ENCODE data around the gene FZD4.
"Not testable (repeated sequence)": the region's sequence is repeated elsewhere in the genome, so short reads cannot be mapped to it uniquely, and the experiment has no call there.

FZD4 gene

DNA sequence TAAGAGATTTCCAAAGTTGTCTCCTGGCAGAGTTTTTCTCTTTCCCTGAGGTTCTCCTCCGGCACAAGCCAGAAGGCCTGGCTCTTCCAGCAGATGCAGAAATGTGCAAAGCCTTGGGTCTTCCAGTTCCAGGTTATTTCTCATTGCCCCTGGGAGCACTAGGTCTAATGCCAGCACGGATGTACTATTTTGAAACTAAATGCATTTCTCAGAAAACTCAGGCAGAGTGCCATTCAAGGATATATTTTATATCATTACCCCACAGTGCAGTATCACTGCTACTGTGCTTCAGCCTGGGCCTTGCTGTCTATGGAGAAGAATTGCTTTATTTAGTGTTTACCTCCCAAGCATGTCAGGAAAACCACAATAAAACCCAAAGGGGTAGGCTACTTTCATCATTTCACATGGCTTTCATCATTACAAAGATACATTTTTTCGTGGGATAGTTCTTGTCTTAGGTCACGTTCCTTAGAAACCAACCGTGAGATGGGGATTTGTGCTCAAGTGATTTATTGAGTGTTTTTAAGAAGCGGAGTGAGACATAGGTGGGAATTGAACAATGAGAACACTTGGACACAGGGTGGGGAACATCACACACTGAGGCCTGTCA is 22.4 kb upstream of the FZD4 start:
- no peaks in the 10 kb centered on the region for H3K27me3 ChIP-seq (replicated peaks in 2 of 5; ENCODE audit: control insufficient read depth in 4 of 5, insufficient read depth in 5 of 5, low read length in 4 of 5)
- H3K4me1 ChIP-seq (ENCODE audit: control extremely low read depth in 1 of 4, control insufficient read depth in 4 of 4, insufficient read depth in 4 of 4, low read length in 3 of 4), result no peaks in the 10 kb centered on the region
- no peak for DNase-seq
- 100% methylated on average over 2 of the region's 6 CpGs for WGBS (ENCODE audit: insufficient coverage)
- ChIA-PET CTCF (interaction anchor here (0.9 to 1.4 kb wide), 7 partner anchors 11 to 304 kb away, joined by 3 to 4 read pairs (median 3); no protein-coding TSS in a partner anchor), POLR2A (no interaction called here)
- peaks cover 0 to 8% (median 4%) of the 10 kb centered on the region in 5 experiments for H3K9me3 ChIP-seq (ENCODE audit: control extremely low read depth in 1 of 5, control insufficient read depth in 4 of 5, insufficient read depth in 2 of 5, low read depth in 1 of 5, low read length in 4 of 5)
- H3K36me3 ChIP-seq (ENCODE audit: control insufficient read depth in 4 of 4, insufficient read depth in 4 of 4, low read length in 3 of 4), result no peaks in the 10 kb centered on the region
- no peak overlapping the region for H3K27ac ChIP-seq (ENCODE audit: insufficient read depth in 1 of 2, low read depth in 1 of 2, low read length in 2 of 2, poor library complexity in 1 of 2, severe bottlenecking in 2 of 2)
- H3K4me3 ChIP-seq (ENCODE audit: control insufficient read depth in 1 of 7, extremely low read depth in 1 of 7, insufficient read depth in 4 of 7, low read depth in 2 of 7, low read length in 6 of 7), result no peak overlapping the region

DNA sequence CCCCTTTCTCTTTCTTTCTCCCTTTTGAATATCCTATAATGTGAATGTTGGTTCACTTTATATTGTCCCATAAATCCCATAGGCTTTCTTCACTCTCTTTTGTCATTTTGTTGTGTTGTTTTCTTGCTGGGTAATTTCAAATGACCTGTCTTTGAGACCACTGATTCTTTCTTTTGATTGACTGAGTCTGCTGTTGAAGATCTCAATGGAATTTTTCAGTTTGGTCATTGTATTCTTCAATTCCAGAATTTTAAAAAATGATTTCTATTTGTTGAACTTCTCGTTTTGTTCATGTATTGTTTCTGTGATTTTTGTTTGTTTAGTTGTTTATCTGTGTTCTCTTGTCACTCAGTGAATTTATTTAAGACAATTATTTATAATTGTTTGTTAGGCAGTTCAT is 17.5 kb upstream of the FZD4 start:
- ChIA-PET CTCF (interaction anchor here (1.3 kb wide), 1 partner anchor 18 kb away, joined by 3 read pairs; no protein-coding TSS in a partner anchor), POLR2A (no interaction called here)
- no peaks in the 10 kb centered on the region for H3K36me3 ChIP-seq (ENCODE audit: control insufficient read depth in 4 of 4, insufficient read depth in 4 of 4, low read length in 3 of 4)
- H3K9me3 ChIP-seq (ENCODE audit: control extremely low read depth in 1 of 5, control insufficient read depth in 4 of 5, insufficient read depth in 2 of 5, low read depth in 1 of 5, low read length in 4 of 5), result peaks cover 0 to 11% (median 4%) of the 10 kb centered on the region in 5 experiments
- H3K4me3 ChIP-seq (ENCODE audit: control insufficient read depth in 1 of 7, extremely low read depth in 1 of 7, insufficient read depth in 4 of 7, low read depth in 2 of 7, low read length in 6 of 7), result no peak overlapping the region
- H3K27me3 ChIP-seq (replicated peaks in 2 of 5; ENCODE audit: control insufficient read depth in 4 of 5, insufficient read depth in 5 of 5, low read length in 4 of 5), result no peaks in the 10 kb centered on the region
- WGBS (ENCODE audit: insufficient coverage), result no CpG with 5 or more reads among the region's 1 CpG
- H3K27ac ChIP-seq (ENCODE audit: insufficient read depth in 1 of 2, low read depth in 1 of 2, low read length in 2 of 2, poor library complexity in 1 of 2, severe bottlenecking in 2 of 2), result no peak overlapping the region
- H3K4me1 ChIP-seq (ENCODE audit: control extremely low read depth in 1 of 4, control insufficient read depth in 4 of 4, insufficient read depth in 4 of 4, low read length in 3 of 4), result no peaks in the 10 kb centered on the region
- no peak for DNase-seq

GRCh38 chr11:86969258-86969657 is 14.1 kb upstream of the FZD4 start:
- 100% methylated on average over 1 of the region's 1 CpG for WGBS (ENCODE audit: insufficient coverage)
- ChIA-PET CTCF (no interaction called here), POLR2A (no interaction called here)
- DNase-seq, result no peak
- Histone ChIP-seq H3K9me3 (ENCODE audit: control extremely low read depth in 1 of 5, control insufficient read depth in 4 of 5, insufficient read depth in 2 of 5, low read depth in 1 of 5, low read length in 4 of 5) (peaks cover 0 to 11% (median 3%) of the 10 kb centered on the region in 5 experiments), H3K36me3 (ENCODE audit: control insufficient read depth in 4 of 4, insufficient read depth in 4 of 4, low read length in 3 of 4) (no peaks in the 10 kb centered on the region), H3K4me1 (ENCODE audit: control extremely low read depth in 1 of 4, control insufficient read depth in 4 of 4, insufficient read depth in 4 of 4, low read length in 3 of 4) (no peaks in the 10 kb centered on the region), H3K4me3 (ENCODE audit: control insufficient read depth in 1 of 7, extremely low read depth in 1 of 7, insufficient read depth in 4 of 7, low read depth in 2 of 7, low read length in 6 of 7) (no peak overlapping the region), H3K27me3 (replicated peaks in 2 of 5; ENCODE audit: control insufficient read depth in 4 of 5, insufficient read depth in 5 of 5, low read length in 4 of 5) (no peaks in the 10 kb centered on the region), H3K27ac (ENCODE audit: insufficient read depth in 1 of 2, low read depth in 1 of 2, low read length in 2 of 2, poor library complexity in 1 of 2, severe bottlenecking in 2 of 2) (no peak overlapping the region)

DNA sequence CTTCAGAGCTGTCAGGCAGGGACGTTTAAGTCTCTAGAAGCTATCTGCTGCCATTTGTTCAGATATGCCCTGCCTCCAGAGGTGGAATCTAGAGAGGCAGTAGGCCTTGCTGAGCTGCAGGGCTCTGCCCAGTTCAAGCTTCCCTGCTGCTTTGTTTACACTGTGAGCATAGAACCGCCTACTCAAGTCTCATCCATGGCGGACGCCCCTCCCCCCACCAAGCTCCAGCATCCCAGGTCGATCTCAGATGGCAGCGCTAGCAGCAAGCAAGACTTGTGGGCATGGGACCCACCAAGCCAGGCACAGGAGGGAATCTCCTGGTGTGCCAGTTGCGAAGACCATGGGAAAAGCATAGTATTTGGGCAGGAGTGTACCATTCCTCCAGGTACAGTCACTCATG is 12.4 kb upstream of the FZD4 start:
- CTCF ChIA-PET, result interaction anchor here (0.6 to 1.2 kb wide), 2 partner anchors 13 to 27 kb away, joined by 3 to 4 read pairs; no protein-coding TSS in a partner anchor
- H3K9me3 ChIP-seq (ENCODE audit: control extremely low read depth in 1 of 5, control insufficient read depth in 4 of 5, insufficient read depth in 2 of 5, low read depth in 1 of 5, low read length in 4 of 5); H3K4me3 ChIP-seq (ENCODE audit: control insufficient read depth in 1 of 7, extremely low read depth in 1 of 7, insufficient read depth in 4 of 7, low read depth in 2 of 7, low read length in 6 of 7); DNase-seq; H3K36me3 ChIP-seq (ENCODE audit: control insufficient read depth in 4 of 4, insufficient read depth in 4 of 4, low read length in 3 of 4); H3K27ac ChIP-seq (ENCODE audit: insufficient read depth in 1 of 2, low read depth in 1 of 2, low read length in 2 of 2, poor library complexity in 1 of 2, severe bottlenecking in 2 of 2); H3K4me1 ChIP-seq (ENCODE audit: control extremely low read depth in 1 of 4, control insufficient read depth in 4 of 4, insufficient read depth in 4 of 4, low read length in 3 of 4); H3K27me3 ChIP-seq (replicated peaks in 2 of 5; ENCODE audit: control insufficient read depth in 4 of 5, insufficient read depth in 5 of 5, low read length in 4 of 5): not testable (repeated sequence)
- POLR2A ChIA-PET, result interaction anchor here (0.5 kb wide), 1 partner anchor 431 kb away, joined by 3 read pairs; no protein-coding TSS in a partner anchor
- WGBS (ENCODE audit: insufficient coverage), result 100% methylated on average over 7 of the region's 7 CpGs

GRCh38 chr11:86957976-86958646 is 2.9 kb upstream of the FZD4 start:
- ChIA-PET POLR2A (no interaction called here), CTCF (interaction anchor here (0.9 to 1.9 kb wide), 2 partner anchors 19 kb away, joined by 3 to 5 read pairs; no protein-coding TSS in a partner anchor)

DNA sequence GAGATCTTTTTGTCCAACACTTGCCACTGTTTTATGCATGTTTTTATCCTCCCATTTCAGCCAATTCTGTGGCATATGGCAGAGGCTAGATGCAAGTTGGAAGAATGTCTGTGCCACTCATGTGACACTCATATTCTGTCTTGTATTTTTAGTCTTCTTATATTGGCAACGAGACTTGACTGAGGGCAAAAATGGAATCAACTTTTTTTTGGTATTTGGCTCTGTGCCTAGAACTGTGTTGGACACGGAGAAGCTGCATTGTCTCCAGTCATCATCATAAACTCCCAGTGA is 1.7 kb upstream of the FZD4 start:
- ChIA-PET CTCF (interaction anchor here (4.3 kb wide), 1 partner anchor 18 kb away, joined by 18 read pairs; no protein-coding TSS in a partner anchor), POLR2A (no interaction called here)
- H3K36me3 ChIP-seq (ENCODE audit: control insufficient read depth in 4 of 4, insufficient read depth in 4 of 4, low read length in 3 of 4), result no peaks in the 10 kb centered on the region
- H3K4me3 ChIP-seq (ENCODE audit: control insufficient read depth in 1 of 7, extremely low read depth in 1 of 7, insufficient read depth in 4 of 7, low read depth in 2 of 7, low read length in 6 of 7), result no peak overlapping the region
- H3K27me3 ChIP-seq (replicated peaks in 2 of 5; ENCODE audit: control insufficient read depth in 4 of 5, insufficient read depth in 5 of 5, low read length in 4 of 5), result peaks cover 4 to 42% (median 13%) of the 10 kb centered on the region in 5 experiments
- WGBS (ENCODE audit: insufficient coverage), result 90% methylated on average over 2 of the region's 2 CpGs
- H3K9me3 ChIP-seq (ENCODE audit: control extremely low read depth in 1 of 5, control insufficient read depth in 4 of 5, insufficient read depth in 2 of 5, low read depth in 1 of 5, low read length in 4 of 5), result peaks cover 0 to 2% (median 0%) of the 10 kb centered on the region in 5 experiments
- H3K27ac ChIP-seq (ENCODE audit: insufficient read depth in 1 of 2, low read depth in 1 of 2, low read length in 2 of 2, poor library complexity in 1 of 2, severe bottlenecking in 2 of 2), result no peak overlapping the region
- no peak for DNase-seq
- H3K4me1 ChIP-seq (ENCODE audit: control extremely low read depth in 1 of 4, control insufficient read depth in 4 of 4, insufficient read depth in 4 of 4, low read length in 3 of 4), result peaks cover 0 to 25% (median 19%) of the 10 kb centered on the region in 4 experiments

More at GRCh38 chr11:86957976-86958646, 2.9 kb upstream of the FZD4 start:
- peaks cover 0 to 2% (median 0%) of the 10 kb centered on the region in 5 experiments for H3K9me3 ChIP-seq (ENCODE audit: control extremely low read depth in 1 of 5, control insufficient read depth in 4 of 5, insufficient read depth in 2 of 5, low read depth in 1 of 5, low read length in 4 of 5)
- 88% methylated on average over 4 of the region's 4 CpGs for WGBS (ENCODE audit: insufficient coverage)
- no peak overlapping the region for H3K4me3 ChIP-seq (ENCODE audit: control insufficient read depth in 1 of 7, extremely low read depth in 1 of 7, insufficient read depth in 4 of 7, low read depth in 2 of 7, low read length in 6 of 7)
- H3K36me3 ChIP-seq (ENCODE audit: control insufficient read depth in 4 of 4, insufficient read depth in 4 of 4, low read length in 3 of 4), result no peaks in the 10 kb centered on the region
- H3K27me3 ChIP-seq (replicated peaks in 2 of 5; ENCODE audit: control insufficient read depth in 4 of 5, insufficient read depth in 5 of 5, low read length in 4 of 5), result peaks cover 2 to 33% (median 13%) of the 10 kb centered on the region in 5 experiments
- no peak overlapping the region for H3K27ac ChIP-seq (ENCODE audit: insufficient read depth in 1 of 2, low read depth in 1 of 2, low read length in 2 of 2, poor library complexity in 1 of 2, severe bottlenecking in 2 of 2)
- H3K4me1 ChIP-seq (ENCODE audit: control extremely low read depth in 1 of 4, control insufficient read depth in 4 of 4, insufficient read depth in 4 of 4, low read length in 3 of 4), result peaks cover 0 to 25% (median 19%) of the 10 kb centered on the region in 4 experiments
- no peak for DNase-seq

GRCh38 chr11:86955111-86955360 is 159 bp downstream of the FZD4 start:
- under 1% methylated on average over 24 of the region's 32 CpGs for WGBS (ENCODE audit: insufficient coverage)
- H3K27ac ChIP-seq (ENCODE audit: insufficient read depth in 1 of 2, low read depth in 1 of 2, low read length in 2 of 2, poor library complexity in 1 of 2, severe bottlenecking in 2 of 2), result no peak overlapping the region
- CTCF ChIA-PET, result interaction anchor here (0.8 to 4.3 kb wide), 6 partner anchors 10 to 345 kb away, joined by 3 to 18 read pairs (median 3); no protein-coding TSS in a partner anchor
- peaks cover 0 to 25% (median 19%) of the 10 kb centered on the region in 4 experiments for H3K4me1 ChIP-seq (ENCODE audit: control extremely low read depth in 1 of 4, control insufficient read depth in 4 of 4, insufficient read depth in 4 of 4, low read length in 3 of 4)
- peaks cover 0 to 2% (median 0%) of the 10 kb centered on the region in 5 experiments for H3K9me3 ChIP-seq (ENCODE audit: control extremely low read depth in 1 of 5, control insufficient read depth in 4 of 5, insufficient read depth in 2 of 5, low read depth in 1 of 5, low read length in 4 of 5)
- DNase-seq, result no peak
- no peaks in the 10 kb centered on the region for H3K36me3 ChIP-seq (ENCODE audit: control insufficient read depth in 4 of 4, insufficient read depth in 4 of 4, low read length in 3 of 4)
- peaks cover 4 to 42% (median 11%) of the 10 kb centered on the region in 5 experiments for H3K27me3 ChIP-seq (replicated peaks in 2 of 5; ENCODE audit: control insufficient read depth in 4 of 5, insufficient read depth in 5 of 5, low read length in 4 of 5)
- peak overlapping the region; percentile 23 to 78 (median 63) for H3K4me3 ChIP-seq (ENCODE audit: control insufficient read depth in 1 of 7, extremely low read depth in 1 of 7, insufficient read depth in 4 of 7, low read depth in 2 of 7, low read length in 6 of 7)
- POLR2A ChIA-PET, result no interaction called here
